ENCODE measurements around the gene SPIN1.

DNA sequence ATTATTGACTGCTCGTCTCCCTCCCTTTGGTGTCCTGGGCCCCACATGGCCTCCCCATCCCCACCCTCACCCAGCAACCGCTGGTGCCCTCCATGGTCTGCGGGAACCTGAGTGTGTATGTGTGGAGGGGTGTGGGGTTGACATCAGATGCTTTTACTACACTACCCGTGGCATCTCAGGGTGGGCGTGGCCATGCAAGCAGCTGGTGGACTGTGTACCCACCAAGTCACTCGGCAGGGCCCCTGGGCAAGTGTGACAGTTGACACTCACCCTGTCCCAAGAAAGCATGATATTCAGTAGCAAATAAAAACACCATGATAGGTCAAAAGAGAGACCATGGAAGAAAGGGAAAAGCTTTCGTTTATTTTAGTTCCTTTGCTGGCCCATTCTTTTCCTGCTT is 139.4 kb downstream of the SPIN1 start:
- TF ChIP-seq, protein P1, sequence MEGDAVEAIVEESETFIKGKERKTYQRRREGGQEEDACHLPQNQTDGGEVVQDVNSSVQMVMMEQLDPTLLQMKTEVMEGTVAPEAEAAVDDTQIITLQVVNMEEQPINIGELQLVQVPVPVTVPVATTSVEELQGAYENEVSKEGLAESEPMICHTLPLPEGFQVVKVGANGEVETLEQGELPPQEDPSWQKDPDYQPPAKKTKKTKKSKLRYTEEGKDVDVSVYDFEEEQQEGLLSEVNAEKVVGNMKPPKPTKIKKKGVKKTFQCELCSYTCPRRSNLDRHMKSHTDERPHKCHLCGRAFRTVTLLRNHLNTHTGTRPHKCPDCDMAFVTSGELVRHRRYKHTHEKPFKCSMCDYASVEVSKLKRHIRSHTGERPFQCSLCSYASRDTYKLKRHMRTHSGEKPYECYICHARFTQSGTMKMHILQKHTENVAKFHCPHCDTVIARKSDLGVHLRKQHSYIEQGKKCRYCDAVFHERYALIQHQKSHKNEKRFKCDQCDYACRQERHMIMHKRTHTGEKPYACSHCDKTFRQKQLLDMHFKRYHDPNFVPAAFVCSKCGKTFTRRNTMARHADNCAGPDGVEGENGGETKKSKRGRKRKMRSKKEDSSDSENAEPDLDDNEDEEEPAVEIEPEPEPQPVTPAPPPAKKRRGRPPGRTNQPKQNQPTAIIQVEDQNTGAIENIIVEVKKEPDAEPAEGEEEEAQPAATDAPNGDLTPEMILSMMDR (IDR thresholded peaks at IDR 0.05), result no peak
- no peak for TF ChIP-seq EZH2 (IDR thresholded peaks at IDR 0.05; ENCODE audit: borderline replicate concordance, insufficient read depth, low read depth, low read length, poor library complexity, severe bottlenecking)

Measured in B cell (primary cell).